ENCODE measurements around the gene STRIP2.

GRCh38 chr7:129532375-129532774 lies 98.1 kb downstream of the STRIP2 start:
- TF ChIP-seq POLR2AphosphoS5 (IDR thresholded peaks at IDR 0.05): no peak
- TF ChIP-seq POLR2A (IDR thresholded peaks at IDR 0.05): no peak
